Frontal cortex (tissue), 4 donors: ENCODE measurements around the gene MYO5C. TPM values are rescaled to one million over a fixed set of nuclear protein-coding genes. Genes with fewer than 3 reads are reported as not detected.
A peak's percentile ranks its signal among the peaks of the same experiment; 100 is the strongest.

Experiments
- DNase-seq, 2 donors: peaks; one replicate each; pipeline ENCODE4 v3.0.0; 2012; ENCODE audit warnings: low spot score in 2 of 2
- FAIRE-seq: peaks from 2 replicates; lab custom pipeline; 2012; peaks lifted over from hg19 to GRCh38; lab: Jason Lieb, UNC
- total RNA-seq: library from RNA; depleted of rRNA; stranded (reverse); fragments of >200 nt; gene quantifications from one replicate; pipeline ENCODE4 v1.2.3, GENCODE V29; 2014
- donor health status: control.
- donor health status: control.
- donor health status: control.

The MYO5C gene
- total RNA-seq, 1 donor from 2014 or later, result 1.6 TPM

GRCh38 chr15:52281085-52282035 is 14.2 kb downstream of the MYO5C start:
- FAIRE-seq (no peak), DNase-seq (no peak)

DNA sequence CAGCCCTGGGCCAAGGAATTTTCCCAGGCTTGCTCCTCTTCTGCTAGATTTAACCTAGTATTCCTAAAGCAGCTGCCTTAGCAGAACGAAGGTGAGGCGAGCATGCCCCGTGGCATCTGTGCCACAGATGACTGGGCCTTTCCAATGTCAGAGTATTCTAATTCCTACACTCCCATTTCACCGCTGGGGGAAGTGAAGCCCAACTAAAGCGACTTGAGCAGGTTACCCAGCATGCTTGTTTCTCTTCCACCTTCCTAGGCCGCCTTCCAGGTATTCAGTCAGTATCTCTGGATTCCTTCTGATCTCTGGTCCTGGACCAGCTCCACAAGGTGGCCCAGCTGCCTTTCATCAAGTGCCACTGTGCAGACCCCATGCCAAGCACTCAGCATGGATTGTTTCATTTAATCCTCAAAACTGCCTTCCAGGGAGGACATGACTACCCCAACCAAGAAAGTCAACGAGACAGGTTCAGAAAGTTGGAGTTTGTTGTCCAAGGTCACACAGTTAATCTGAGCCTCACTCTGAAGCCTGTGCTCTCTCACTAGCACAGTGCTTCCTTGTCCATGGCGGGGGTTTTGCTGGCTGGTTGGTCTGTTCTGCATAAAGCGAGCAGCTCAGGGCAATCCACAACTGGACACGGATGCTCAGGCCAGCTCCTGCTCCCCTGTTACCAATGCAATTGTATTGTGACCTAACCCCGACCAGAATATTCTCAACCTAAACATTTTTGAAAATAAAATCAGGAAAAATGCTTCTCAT is 15.1 kb downstream of the MYO5C start:
- DNase-seq (no peak), FAIRE-seq (no peak)

GRCh38 chr15:52278636-52279367 is 16.8 kb downstream of the MYO5C start:
- FAIRE-seq (no peak), DNase-seq (no peak)

DNA sequence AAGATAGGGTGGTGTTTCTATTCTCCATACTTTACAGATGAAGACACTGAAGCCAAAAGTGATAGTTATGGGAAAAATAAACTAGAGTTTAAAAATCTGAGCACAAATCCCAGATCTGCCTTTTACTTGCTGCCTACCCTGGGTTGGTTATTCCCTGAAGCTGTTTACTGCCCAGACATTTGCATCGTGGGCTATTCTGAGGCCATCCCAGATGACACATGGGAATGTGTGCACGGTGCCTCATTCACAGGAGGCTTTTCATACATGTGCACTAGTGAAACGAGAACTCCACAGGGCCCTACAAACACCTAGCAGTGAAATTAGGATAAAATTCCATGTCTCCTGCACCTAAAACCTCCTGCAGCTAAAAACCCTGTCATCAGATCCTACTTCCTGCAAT is 17.5 kb downstream of the MYO5C start:
- FAIRE-seq (no peak), DNase-seq (no peak)

GRCh38 chr15:52277575-52277974 is 18.0 kb downstream of the MYO5C start:
- no peak for DNase-seq
- no peak for FAIRE-seq

GRCh38 chr15:52276256-52276770 is 19.3 kb downstream of the MYO5C start:
- FAIRE-seq (no peak), DNase-seq (no peak)

GRCh38 chr15:52263563-52264282 is 31.9 kb downstream of the MYO5C start:
- no peak for FAIRE-seq
- DNase-seq, result no peak

- FAIRE-seq (no peak), DNase-seq (no peak)
These were observed 33.2 kb downstream of the MYO5C start for GRCh38 chr15:52262364-52262763.

DNA sequence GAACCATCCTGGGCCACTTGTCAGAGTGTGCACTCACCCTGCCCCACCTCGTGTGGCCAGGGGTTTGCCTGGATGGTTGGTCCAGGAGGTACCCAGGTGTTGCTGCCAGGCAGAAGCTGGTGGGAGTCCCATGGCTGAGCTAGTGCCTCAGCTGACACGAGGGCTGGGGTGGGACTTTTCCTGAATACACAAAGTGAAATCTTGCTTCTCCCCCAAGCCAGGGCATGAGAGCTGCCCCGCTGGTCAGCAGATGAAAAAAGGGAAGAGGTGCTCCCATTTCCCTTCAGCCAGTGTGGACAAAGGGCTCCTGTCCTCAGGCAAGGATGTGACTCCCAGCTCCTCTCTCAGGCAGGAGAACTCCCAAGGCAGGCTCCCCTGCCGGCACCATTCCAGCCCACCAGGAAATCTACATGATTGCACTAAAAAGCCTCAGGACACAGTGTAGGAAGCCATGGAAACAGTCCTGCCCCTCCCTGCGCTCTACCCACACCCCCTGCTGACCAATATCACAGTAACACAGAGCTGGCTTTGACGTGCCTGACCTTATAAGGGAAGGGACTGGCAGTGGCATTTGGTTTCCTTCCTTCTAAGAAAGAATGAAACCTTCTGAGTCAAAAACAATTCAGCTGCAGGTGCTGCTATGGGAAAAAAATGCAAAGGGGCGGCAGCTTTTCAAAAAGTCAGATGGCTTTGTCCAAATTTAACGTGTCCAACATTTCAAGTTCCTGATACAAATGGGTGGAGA is 33.9 kb downstream of the MYO5C start:
- DNase-seq (peak in 1 of 2 donors; percentile 67), FAIRE-seq (no peak)

DNA sequence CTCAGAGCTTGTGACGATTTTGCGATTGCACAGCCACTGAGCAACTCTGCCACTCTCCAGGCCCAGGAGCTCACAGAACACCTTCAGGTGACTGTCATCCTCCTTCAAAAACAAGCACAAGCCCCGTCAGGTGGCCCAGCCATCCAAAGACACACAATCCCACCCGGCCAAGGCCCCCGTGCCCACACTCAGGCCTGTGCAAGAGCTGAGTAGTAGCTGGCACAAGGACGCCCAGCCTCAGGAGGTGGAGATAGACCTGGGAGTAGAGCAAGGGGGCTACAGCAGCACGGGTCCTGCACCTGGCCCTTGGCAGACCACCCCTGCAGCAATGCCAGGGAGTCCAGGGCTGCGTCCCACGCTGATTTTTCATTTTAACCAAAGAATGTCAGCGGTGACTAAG is 34.6 kb downstream of the MYO5C start:
- DNase-seq (no peak), FAIRE-seq (no peak)

- FAIRE-seq, result no peak
- DNase-seq, result no peak
These were observed 36.1 kb downstream of the MYO5C start for GRCh38 chr15:52259503-52259902.

DNA sequence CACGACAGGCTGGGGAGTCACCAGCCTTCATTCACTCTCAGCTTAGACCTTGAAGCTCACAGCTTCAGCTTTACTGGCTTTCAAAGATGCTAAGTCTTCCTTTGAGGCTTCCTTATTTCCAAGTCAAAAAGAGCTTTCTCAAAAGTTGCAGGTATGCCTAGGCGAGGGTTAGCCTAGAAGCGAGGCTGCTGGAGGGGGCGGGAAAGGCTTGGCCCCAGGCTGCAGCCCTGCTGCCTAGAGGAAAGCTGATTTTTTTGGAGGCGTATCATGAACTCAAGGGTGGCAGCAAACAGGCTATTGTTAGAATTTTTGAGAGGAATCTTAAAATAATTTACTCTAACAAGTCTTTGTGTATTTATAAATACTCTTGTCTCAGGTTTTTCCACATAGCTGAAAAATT is 37.1 kb downstream of the MYO5C start:
- FAIRE-seq, result no peak
- DNase-seq, result no peak

- FAIRE-seq, result no peak
- DNase-seq, result no peak
These were observed 37.9 kb downstream of the MYO5C start for GRCh38 chr15:52257734-52258062.

DNA sequence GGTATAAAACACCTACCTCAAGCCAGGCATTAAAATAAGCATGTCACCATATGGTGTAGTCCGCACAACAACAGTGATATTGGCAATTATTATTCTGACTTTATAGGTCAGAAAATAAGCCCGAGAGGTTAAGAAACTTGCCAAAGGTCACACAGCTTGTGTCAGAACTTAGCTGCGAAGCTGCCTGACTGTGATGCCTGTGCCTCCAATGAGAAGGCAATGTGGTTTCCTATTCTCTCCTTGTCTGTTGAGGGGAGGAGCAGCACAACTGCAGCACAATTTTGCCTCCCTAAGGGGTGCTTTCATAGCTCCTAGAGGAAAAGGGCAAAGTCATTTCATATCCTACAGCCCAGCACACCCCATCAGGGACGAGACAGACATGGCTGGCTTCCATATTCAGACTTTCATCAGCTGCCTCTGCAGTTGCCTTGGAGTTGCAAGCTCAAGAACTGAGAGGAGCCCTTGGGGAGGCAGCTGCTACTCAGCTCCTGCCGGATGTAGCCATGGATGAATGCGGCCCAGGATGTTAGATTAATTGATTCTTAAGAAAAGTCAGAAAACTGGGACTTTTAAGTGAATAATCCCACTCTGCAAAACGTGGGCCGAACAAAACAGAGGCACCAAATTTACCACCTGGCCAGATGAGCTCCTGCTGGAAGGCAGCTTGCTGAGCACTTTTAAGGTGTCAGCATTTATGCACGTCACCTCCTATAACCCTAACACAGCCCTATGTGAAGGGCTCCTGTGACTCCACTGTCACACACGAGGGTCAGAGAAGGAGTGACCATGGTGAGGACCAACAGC is 38.5 kb downstream of the MYO5C start:
- FAIRE-seq (no peak), DNase-seq (no peak)

DNA sequence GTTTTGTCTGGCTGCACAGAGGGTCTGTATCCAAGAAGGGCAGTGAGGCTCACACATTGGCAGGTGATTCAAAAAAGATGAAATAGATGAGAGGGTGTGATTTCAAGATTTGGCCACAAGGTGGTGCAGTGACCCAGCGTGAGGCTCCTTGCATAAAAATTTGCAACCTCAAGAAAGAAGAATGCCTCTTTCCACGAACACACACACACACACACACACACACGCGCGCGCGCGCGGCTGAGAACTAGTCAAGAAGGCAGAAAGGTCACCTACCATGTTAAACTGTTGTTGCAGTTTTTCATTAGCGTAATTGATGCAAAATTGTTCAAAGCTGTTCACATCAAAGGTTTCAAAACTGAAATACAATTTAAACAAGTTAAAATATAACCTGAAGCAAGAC is 39.2 kb downstream of the MYO5C start:
- FAIRE-seq (no peak), DNase-seq (peak; percentile 52 to 79)

- FAIRE-seq (no peak), DNase-seq (no peak)
These were observed 39.7 kb downstream of the MYO5C start for GRCh38 chr15:52255935-52256334.

DNA sequence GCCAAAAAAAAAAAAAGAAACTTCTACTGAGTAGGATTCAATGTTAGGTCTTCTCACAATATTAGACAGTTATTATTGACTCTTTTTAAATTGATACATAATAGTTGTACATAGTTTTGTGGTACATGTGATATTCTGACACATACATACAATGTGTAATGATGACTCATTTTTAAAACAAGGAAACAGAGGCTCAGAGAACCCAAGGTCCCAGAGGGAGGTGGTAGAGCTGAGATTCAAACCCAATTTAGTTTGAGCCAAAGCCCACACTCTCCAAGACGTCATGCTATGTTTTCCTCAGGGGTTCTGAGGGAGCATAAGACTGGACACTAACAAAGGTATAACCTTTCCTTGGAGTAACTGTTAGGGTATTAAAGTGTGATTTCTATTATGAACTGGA is 40.6 kb downstream of the MYO5C start:
- no peak for FAIRE-seq

DNA sequence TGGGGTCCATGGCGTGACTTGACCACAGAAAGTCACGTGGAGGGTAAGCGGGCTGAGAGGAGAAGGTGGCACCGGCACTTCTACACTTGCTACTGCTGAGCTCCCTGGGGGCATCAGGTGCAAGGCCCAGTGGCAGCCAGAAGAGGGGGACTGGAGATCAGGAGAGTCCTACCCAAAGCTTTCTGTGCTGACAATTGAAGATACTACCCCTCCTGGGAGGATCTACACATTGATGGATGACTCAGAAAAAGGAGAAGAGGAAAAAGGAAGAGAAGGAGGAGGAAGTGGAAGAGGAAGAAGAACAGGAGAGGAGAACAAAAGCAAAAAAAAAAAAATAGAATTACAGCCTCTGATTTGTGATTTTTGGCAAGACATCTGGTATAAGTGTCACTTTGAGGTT is 41.2 kb downstream of the MYO5C start:
- FAIRE-seq, result no peak

More for the DNA sequence above, 40.6 kb downstream of the MYO5C start:
- no peak for DNase-seq

More for the DNA sequence above, 41.2 kb downstream of the MYO5C start:
- no peak for DNase-seq
